Measurements from ENCODE around the gene PIGH.
"Not testable (repeated sequence)": the region's sequence is repeated elsewhere in the genome, so short reads cannot be mapped to it uniquely, and the experiment has no call there.

PIGH gene

GRCh38 chr14:67607646-67608045 is 7.6 kb upstream of the PIGH start:
- DNase-seq = no peak

DNA sequence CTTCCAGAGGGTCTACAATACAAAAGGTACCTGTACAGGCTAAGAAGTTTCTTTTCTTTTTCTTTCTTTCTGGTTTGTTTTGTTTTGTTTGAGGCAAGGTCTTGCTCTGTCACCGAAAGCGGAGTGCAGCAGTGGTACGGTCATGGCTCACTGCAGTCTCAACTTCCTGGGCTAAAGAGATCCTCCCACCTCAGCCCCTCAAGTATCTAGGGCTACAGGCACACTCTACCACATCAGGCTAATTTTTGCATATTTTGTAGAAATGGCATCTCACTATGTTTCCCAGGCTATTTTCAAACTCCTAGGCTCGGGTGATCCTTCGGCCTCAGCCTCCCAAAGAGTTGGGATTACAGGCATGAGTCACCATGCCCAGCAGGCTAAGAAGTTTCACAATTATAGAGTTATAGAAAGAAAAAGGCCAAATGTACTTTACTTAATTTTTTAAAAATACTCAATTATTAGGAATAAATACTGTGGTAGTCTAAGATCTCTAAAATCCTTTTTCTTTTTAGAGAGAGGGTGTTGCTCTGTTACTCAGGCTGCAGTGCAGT is 3.0 kb upstream of the PIGH start:
- DNase-seq = no peak

- DNase-seq = no peak
Observed at GRCh38 chr14:67602076-67602475, 2.0 kb upstream of the PIGH start.

- not testable (repeated sequence) for DNase-seq
Observed at GRCh38 chr14:67600562-67600974, 500 bp upstream of the PIGH start.

DNA sequence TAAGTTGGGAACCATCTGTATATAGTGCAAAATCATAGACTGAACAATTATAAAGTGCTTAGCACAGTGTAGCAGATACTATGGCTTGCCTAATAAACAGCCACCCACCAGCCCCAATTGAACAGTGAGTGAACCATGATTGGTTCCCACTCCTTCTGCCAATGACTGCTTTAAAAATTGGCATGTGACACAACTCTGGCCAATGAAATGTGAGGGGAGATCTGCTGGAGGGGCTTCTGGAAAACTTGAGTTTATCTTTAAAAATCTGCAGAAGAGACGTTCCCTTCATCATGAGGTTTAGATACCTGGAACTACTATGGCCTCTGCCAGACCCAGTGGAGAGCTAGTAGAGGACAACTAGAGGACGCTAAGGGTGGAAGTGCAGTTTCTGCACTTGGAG is 4.7 kb downstream of the PIGH start:
- no peak for DNase-seq

- DNase-seq = not testable (repeated sequence)
Observed at GRCh38 chr14:67593650-67594049, 6.4 kb downstream of the PIGH start.

GRCh38 chr14:67589204-67589770 is 10.8 kb downstream of the PIGH start:
- DNase-seq = no peak

DNA sequence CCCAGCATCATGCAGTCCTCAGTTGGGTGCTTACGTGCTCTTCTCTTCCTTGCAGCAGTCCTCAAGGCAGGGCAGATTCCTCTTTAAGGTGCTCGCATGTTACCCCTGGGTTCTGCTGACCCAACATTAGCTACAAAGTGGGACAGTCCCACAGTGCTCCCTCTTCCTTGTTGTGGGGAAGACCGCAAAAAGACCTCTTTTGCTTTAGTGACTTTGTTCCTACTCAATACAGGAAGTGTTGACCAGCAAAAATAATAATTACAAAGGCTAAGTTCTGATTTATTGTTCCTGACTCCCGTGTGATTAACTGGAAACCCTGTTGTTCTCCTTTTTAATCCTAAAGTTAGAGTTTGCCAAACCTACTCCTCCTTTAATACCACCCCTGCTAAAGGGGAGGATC is 13.7 kb downstream of the PIGH start:
- no peak for DNase-seq

- DNase-seq = no peak
Observed at GRCh38 chr14:67584978-67585377, 15.1 kb downstream of the PIGH start.

- DNase-seq = peak; percentile 40
Observed at GRCh38 chr14:67583711-67584644, 16.1 kb downstream of the PIGH start.

DNA sequence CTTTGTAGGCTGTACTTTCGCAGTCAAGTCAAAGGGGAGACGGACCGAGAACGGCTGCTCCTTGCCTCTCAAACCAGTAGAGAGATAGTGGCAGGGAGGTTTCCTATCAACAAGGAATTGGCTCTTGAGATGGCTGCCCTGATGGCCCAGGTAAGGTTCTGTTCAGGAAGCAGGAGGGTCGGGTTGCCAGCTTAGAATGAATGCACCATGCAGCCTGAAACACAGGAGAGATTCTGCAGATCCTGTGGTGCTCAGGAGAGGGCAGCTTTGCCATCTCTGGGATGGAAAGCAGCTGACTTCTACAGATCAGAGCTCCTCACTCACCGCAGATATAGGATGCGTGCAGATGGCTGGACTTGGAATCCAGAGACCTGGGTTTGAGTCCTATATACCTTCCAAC is 18.0 kb downstream of the PIGH start:
- no peak for DNase-seq

DNA sequence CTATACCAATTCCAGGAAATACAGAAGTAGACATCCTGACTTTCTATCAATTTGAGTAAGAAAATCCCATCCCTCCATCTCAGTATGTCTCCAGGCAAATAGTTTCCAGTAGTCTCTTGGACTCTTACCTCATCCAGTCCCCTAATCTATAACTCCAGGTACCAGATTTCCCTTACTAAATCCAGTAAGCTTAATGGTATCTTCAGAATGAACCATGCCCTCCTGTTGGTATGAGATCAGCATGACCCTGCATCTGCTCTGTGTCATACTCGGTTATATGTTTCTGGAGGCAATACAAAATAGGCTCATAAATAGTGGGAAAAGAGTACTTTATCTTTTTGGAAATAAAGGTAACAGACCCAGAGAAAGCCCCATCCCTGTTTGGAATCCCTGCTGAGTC is 18.4 kb downstream of the PIGH start:
- no peak for DNase-seq

- no peak for DNase-seq
Observed at GRCh38 chr14:67580336-67581171, 19.5 kb downstream of the PIGH start.

- no peak for DNase-seq
Observed at GRCh38 chr14:67579636-67580035, 20.4 kb downstream of the PIGH start.

- no peak for DNase-seq
Observed at GRCh38 chr14:67579040-67579439, 21.0 kb downstream of the PIGH start.

DNA sequence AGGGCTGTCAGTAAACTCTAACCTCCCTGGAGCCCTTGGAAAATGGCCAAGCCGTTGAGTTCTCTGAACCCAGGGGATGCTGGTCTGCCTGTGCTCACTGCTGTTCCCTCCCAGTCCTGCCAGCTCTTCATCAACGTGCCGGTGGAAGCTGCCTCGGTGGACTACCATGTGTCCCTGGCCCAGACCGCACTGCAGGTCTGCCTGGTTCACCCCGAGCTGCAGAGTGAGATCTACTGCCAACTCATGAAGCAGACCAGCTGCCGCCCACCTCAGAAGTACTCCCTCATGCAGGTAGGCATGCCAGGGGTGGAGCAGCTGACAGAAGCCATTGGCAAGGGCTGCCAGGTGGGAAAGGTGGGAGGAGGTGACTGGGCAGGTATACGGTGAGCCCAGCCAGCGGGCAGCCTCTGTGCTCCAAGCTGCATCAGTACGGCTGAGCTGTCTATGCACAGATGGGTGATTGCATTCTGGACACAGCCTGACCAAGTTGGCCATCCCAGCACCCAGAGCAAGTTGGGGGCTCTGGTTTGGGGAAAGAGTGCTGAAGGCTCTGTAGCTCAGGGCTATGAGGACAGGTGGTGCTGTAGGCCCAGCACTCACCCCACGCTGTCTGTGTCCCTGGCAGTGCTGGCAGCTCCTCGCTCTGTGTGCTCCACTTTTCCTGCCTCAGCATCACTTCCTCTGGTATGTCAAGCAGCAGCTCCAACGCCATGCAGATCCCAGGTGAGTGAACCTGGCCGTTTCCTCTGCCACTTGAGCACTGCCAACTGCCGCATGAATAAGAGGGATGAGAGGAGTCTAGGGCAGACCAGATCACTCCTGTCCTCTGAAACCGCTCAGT is 21.9 kb downstream of the PIGH start:
- DNase-seq = no peak

- no peak for DNase-seq
Observed at GRCh38 chr14:67577181-67577808, 22.8 kb downstream of the PIGH start.

DNA sequence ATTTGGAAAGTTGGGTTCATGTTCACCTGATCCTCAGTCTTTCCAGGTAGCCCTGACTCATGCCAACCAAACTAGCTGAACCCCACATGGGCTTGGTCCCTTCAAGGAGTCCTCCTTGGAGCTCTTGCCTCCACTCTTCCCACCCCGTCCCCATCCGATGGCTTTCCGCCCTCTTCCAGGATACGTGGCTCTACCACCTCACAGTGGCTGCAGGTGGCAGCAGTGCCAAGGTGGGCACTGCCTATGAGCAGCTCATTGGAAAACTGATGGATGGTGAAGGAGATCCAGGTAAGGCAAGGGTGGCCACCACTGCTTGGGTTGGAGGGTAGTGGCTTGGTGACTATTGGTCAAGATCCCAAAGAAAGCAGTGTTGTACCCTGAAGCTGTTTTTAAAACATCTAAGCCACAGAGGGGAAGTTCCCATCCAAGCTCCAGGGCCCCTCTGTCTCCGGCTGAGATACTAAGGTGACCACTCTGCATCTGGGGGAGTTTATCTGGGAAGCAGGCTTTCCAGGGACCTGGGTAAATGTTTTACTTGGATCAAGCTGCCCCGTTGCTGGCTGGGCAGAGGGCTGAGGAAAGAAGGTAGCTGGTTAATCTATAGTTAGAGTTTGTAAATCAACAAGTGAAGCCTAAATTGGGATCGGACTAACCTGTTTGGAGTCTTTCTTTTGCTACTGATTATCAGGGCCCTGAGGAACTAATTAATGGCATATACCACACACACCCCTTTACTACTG is 23.7 kb downstream of the PIGH start:
- DNase-seq = no peak

GRCh38 chr14:67575684-67576083 is 24.4 kb downstream of the PIGH start:
- DNase-seq = no peak

DNA sequence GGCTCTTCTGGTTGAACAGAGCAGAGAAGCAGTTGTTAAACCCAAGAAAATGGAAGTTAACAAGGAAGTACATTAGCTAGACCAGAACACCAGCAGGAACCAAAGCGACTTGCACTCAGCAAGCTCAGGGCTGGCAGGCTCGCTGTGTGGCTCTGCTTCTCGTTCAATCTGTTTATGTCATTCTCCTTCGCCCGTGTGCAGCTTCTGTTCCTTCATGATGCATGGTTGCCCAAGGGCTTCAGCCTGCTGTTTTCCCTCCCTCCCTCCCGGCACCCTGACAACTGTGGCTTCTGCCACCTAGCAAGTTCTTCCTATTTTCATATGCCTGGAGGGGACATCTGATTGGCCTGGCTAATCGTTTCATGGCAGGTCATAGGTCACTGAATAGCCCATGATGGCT is 25.3 kb downstream of the PIGH start:
- no peak for DNase-seq

GRCh38 chr14:67574156-67574555 is 25.9 kb downstream of the PIGH start:
- DNase-seq = no peak

All from fibroblast of skin of scalp (primary cell).